ENCODE results near the gene DHX8.

DHX8 gene

DNA sequence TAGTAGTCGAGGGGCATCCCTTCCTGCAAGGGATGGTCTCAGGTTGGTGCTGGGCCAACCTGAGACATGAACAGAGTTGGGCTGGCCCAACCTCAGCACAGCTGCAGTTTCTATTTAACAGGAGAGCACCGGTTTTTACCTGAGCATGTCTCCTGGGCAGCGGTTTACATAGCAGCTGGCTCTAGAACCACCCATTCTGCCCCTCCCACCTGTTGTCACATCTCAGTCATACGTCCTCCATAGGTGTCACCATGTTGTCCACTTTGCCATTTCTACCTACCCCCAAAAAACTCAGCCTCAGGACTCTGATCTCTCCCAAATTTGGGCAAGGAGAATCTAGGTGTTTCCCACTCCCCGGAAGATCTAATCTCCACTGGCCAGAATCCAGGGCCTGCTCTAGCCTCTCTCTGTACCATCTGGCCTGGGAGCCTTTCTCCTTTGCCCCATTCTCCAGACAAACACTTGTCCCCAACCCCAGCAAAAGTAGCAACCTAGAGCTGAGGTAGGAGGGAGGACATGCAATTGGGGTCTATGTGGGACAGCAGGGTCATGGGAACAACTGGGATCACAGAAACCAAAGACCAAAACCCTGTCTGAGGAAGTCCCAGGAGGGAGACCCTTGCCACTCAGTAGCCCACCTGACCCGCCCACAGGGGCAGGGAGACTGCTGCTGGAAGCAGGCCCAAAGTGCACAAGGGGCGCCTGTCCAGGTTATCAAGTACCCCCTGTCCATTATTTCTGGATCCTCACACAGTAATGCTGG is 43.3 kb downstream of the DHX8 start:
- DNase-seq = no peak

- DNase-seq = no peak
Measured at GRCh38 chr17:43528319-43528987, 44.7 kb downstream of the DHX8 start.

- no peak for DNase-seq
Measured at GRCh38 chr17:43528988-43529814, 45.4 kb downstream of the DHX8 start.

- no peak for DNase-seq
Measured at GRCh38 chr17:43529947-43530287, 46.1 kb downstream of the DHX8 start.

DNA sequence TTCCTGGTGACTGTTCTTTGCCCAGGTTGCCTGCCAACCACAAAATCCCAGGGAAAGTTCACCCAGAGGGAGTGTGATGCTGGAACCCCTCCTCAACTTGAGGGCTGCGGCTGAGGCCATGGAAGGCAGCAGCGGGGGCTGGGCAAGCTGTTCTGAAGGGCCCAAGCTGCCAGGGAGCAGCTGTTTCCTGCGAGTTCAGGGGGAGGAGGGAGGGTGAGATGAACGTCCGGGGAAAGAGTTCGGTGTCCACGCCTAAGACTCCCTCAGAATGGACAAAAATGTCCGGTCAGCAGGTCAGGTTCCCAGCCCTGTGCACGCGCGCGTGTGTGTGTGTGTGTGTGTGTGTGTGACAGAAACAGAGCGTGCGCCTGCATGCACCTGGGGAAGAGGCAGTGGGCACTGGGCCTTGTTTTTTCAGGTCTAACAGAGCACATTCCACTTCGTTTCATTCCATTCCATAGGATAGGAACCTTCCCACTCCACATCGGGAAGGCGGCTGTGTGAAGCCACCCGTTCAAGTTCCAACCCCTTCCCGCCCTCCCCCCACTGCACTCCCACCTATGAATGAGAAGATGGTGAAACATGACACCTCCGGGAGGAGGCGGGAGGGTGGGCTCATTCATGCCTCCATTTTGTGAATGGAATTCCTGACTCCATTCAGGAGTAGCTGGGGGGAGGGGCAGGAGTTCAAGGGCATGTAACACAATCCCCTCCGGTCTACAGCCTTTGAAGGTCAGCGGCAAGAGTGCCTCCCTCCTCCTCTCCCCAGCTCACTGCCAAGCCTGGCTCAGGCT is 46.7 kb downstream of the DHX8 start:
- DNase-seq = no peak

- no peak for DNase-seq
Measured at GRCh38 chr17:43531082-43531378, 47.3 kb downstream of the DHX8 start.

GRCh38 chr17:43531955-43532354 is 48.2 kb downstream of the DHX8 start:
- no peak for DNase-seq

DNA sequence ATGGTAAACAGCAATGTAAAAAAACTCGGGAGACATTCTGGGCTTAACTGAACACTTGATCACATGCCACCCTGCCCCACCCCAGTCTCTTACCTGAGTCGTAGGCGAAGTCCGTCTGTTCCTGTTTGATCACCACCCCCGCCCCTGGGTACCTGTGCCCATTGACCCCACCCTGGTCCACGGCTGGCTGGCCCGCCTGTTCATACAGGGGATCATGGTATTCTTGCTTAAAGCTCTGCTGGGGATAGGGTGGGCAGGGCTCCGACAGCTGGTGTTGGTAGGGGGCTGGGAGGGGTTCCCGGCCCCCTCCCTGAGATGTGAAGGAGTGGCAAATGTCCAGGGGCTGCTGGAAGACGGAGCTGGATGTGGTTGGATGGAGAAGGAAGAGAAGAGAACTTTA is 48.8 kb downstream of the DHX8 start:
- DNase-seq = no peak

DNA sequence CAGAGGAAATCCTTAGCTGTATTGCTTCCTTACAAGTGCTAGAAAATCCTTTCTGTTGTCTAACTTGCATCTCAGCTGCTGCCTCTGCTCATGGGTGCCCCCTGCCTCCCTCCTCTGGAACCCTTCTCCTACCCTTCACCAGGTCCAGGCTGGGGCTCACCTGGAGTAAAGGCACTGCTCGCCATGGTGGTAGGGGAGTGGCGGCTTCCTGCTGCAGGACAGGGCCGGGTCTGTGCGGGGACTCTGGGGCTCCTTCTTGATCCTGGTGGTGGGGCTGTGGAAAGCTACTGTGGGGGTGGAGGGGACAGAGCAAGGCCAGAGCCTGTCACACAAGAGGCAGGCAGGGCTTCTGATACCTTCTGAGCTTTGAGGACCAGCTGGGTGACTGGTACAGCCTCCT is 49.9 kb downstream of the DHX8 start:
- DNase-seq = no peak

GRCh38 chr17:43534909-43535308 is 51.1 kb downstream of the DHX8 start:
- DNase-seq = no peak

GRCh38 chr17:43536236-43536992 is 52.6 kb downstream of the DHX8 start:
- no peak for DNase-seq

DNA sequence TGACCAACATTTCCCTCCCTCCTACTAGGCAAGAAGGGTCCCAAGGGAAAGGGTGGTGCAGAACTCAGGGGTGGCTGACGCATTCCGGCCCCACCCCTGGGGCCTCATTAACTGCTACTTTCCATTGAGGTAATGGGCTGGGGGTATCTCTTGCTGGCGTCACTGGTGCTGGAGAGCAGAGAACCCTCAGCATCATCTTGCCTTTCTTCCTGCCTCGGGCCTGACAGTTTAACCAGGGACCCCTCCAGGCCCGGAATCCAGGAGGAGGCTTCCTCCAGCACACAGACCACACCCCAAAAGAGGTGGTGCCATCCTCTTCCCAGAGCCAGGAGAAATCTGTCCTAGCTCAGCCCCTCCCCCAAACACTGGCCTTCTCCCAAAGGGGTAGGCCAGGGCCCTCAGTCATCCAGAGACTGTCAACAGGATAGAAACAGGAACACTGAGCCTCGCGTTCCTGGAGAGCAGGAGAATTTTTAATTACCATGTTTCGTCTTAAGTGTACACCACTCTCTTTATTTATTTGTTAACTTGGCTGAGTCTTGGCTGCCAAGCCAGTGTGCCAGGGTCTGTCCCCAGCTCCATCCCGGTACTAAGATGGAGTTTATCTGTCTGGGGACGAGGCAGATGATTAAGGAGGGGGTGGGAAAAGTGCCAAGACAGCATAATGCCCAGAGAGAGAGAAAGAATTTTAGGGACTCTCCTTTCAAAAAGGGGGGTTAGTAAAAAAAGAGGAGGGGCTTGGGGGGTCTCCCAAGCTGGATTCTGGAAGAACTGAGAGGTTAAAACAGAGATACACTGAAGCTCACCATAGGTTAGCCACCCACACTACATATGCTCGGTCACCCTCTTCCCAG is 57.3 kb downstream of the DHX8 start:
- no peak for DNase-seq

DNA sequence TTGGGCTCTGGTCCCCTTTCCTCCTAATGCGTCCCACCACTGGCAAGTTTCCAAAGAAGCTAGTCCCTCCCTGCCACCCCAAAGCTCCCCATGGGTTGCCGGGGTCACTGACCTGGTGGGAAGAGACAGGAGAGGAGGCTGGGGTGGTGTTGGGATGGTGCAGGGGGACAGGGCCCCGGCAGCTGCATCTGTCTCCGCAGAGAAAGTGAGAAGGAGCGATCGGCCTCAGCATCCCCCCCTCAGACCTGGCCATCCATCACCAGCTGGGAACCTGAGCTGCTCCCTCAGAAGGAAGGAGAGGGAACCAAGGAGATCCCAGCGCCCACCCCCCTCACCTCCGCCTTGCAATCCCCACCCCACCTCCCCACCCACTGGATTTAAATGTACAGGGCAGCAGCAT is 59.1 kb downstream of the DHX8 start:
- DNase-seq = no peak

GRCh38 chr17:43543300-43543699 is 59.5 kb downstream of the DHX8 start:
- no peak for DNase-seq

DNA sequence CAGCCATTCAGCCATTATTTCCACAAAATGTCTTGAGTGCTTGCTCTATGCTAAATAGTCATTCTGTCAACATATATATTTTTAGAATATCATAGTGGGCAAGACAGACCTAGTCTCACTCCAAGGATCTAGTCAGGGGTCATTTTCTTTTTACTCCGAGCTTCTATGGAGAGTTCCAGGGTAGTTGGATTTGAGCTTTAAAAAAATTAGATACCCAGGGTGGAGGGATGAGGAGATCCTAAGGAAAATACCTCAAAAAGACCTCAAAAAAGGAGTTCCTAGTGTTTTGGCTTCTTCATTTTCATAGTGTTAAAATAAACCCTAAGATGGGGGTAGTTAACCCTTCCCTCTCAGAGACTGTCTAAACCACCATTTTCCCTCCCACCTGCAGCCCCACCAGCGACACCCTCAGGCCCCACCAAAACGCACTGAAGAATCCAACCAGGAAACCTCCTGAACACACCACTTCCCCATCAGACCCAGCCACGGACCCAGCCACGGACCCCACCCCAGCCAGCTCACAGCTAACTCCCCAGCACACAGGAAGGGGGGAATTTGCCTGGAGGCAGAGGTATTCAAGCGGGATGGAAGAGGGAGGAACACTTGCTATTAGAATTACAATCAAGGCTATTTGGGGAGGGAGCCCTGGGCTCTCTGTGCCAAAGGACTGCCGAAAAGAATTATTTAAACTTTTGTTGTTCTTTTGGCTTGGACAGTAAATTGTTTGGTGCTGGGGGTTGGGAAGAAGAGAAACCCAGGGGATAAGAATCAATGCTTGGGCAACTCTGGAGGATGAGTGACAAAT is 60.2 kb downstream of the DHX8 start:
- DNase-seq = no peak

- DNase-seq = peak in 3 of 5 experiments; percentile 2 to 20 (median 12)
Measured at GRCh38 chr17:43545383-43545632, 61.5 kb downstream of the DHX8 start.

GRCh38 chr17:43546319-43547188 is 62.8 kb downstream of the DHX8 start, which contains the start of gene ETV4:
TSS of gene ETV4 (minus strand) at chr17:43546340. CDS start at chr17:43545617, 723 bp downstream.
- DNase-seq = peak; percentile 64 to 89 (median 81)

DNA sequence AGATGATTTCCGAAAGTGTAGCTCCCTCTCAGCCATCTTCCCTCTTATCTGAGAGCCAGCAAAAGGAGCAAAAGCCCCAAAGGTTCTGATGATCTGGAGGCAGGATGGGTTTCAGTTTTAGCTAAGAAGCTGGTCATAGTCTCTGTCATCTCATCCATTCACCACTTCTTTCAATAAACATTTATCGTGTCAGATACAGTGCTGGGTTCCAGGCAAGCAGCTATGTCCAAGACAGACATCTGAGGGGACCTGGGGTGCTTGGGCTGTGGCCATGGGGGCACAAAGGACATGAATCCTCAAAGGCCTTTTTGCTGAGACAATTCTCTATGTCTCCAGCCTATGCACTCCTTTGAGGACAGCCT is 63.4 kb downstream of the DHX8 start:
- no peak for DNase-seq

DNA sequence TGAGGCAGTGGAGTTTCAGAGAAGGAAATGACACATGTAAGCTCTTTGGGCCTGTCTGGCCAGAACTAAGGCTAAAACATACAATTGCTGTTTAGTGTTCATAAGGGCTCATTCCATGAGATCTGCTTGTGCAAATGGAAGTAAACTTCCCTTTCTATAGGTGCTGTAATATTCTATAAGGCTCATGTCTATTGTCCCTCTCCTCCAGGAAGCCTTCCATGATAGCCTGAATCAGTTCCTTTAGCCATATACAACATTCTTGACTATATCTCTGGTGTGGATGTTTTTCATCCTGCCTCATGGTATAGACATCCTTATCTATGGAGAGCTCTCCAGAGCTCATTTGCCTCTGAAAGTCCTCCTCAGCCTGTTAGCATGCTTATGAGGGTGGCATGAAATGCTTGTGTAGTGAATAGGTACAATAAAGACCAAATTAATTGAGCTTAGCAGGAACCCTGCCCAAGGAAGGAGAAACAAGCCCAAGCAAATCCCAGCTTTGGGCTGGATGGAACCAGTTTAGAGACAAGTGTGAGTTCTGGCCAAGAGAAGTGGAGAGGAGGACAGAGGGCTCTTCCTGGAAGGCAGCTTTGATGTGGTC is 64.0 kb downstream of the DHX8 start:
- no peak for DNase-seq
